Gastrocnemius medialis (tissue), 4 donors: ENCODE measurements around the gene MED25. TPM values are rescaled to one million over a fixed set of nuclear protein-coding genes. Genes with fewer than 3 reads are reported as not detected.

Source experiments
- ATAC-seq, 2 donors: fragments of 150-250 bp; one replicate each; pipeline ENCODE4 v1.9.1; 2016
- DNase-seq, 2 donors: peaks; one replicate each; pipeline ENCODE4 v3.0.0-alpha.2; 2019
- H3K27ac ChIP-seq, 4 donors: fragments of 200-600 bp; sonication (generic); 1 replicate in 1 of 4; 2 replicates in 3 of 4; pipeline ENCODE4 v1.5.1; 2016 to 2018; ENCODE audit warnings: mild to moderate bottlenecking in 2 of 4, moderate library complexity in 1 of 4
- H3K27me3 ChIP-seq, 3 donors: fragments of 200-600 bp; sonication (generic) in 2 of 3; 1 replicate in 1 of 3; 2 replicates in 2 of 3; pipeline versions ENCODE4 v1.5.1 to v1.6.0; 2016 to 2019; ENCODE audit warnings: mild to moderate bottlenecking in 1 of 3, moderate library complexity in 1 of 3
- H3K36me3 ChIP-seq, 2 donors: fragments of 200-600 bp; sonication (generic) in 1 of 2; one replicate each; pipeline ENCODE4 v1.5.1; 2017 to 2018
- H3K4me1 ChIP-seq, 2 donors: fragments of 200-600 bp; sonication (generic) in 1 of 2; one replicate each; pipeline ENCODE4 v1.5.1; 2016 to 2017; ENCODE audit warnings: mild to moderate bottlenecking in 2 of 2
- H3K4me3 ChIP-seq, 4 donors: fragments of 200-600 bp; sonication (generic) in 3 of 4; 1 replicate in 1 of 4; 2 replicates in 3 of 4; pipeline ENCODE4 v1.5.1; 2016 to 2019; ENCODE audit warnings: mild to moderate bottlenecking in 2 of 4
- H3K9me3 ChIP-seq, 3 donors: fragments of 200-600 bp; sonication (generic) in 2 of 3; 1 replicate in 1 of 3; 2 replicates in 2 of 3; pipeline ENCODE4 v1.5.1; 2016 to 2019
- POLR2A ChIP-seq, 2 donors: fragments of 450-650 bp; IDR thresholded peaks; one replicate each; pipeline ENCODE4 v1.6.1; 2017; ENCODE audit warnings: antibody characterized with exemption in 2 of 2, mild to moderate bottlenecking in 2 of 2, moderate library complexity in 2 of 2
- in situ Hi-C, 4 donors: fragments of 200-750 bp; cut with MboI; loops; one replicate each; pipeline versions ENCODE4 v1.15.0 to v1.8.0; 2017; ENCODE audit warnings: low sequenced_read_pairs in 4 of 4
- intact Hi-C: fragments of 100-400 bp; cut with DNase I; formaldehyde crosslinking; loops from one replicate; pipeline ENCODE4 v1.15.1; 2023; ENCODE audit warnings: low total_unique reads
- total RNA-seq, 4 donors: library from RNA; depleted of rRNA; stranded (reverse); fragments of >200 nt; gene quantifications; one replicate each; pipeline versions ENCODE4 v1.1.0 to v1.2.3, GENCODE V29; 2016
- TF ChIP-seq, protein P1 (sequence below), 5 experiments: fragments of 450-650 bp in 3 of 5; fragments of 200-600 bp in 2 of 5; sonication (generic) in 2 of 5; IDR thresholded peaks in 4 of 5; conservative IDR thresholded peaks in 1 of 5; 1 replicate in 4 of 5; 2 replicates in 1 of 5; pipeline ENCODE4 v1.5.1; 2016 to 2019; ENCODE audit warnings: antibody characterized with exemption in 5 of 5, mild to moderate bottlenecking in 3 of 5, moderate library complexity in 3 of 5

MED25 gene
- total RNA-seq, 4 donors from 2014 or later: 46.6 to 105 (median 78.7) TPM

- ATAC-seq (no peak), DNase-seq (no peak)
- TF ChIP-seq, protein P1, sequence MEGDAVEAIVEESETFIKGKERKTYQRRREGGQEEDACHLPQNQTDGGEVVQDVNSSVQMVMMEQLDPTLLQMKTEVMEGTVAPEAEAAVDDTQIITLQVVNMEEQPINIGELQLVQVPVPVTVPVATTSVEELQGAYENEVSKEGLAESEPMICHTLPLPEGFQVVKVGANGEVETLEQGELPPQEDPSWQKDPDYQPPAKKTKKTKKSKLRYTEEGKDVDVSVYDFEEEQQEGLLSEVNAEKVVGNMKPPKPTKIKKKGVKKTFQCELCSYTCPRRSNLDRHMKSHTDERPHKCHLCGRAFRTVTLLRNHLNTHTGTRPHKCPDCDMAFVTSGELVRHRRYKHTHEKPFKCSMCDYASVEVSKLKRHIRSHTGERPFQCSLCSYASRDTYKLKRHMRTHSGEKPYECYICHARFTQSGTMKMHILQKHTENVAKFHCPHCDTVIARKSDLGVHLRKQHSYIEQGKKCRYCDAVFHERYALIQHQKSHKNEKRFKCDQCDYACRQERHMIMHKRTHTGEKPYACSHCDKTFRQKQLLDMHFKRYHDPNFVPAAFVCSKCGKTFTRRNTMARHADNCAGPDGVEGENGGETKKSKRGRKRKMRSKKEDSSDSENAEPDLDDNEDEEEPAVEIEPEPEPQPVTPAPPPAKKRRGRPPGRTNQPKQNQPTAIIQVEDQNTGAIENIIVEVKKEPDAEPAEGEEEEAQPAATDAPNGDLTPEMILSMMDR (IDR thresholded peaks at IDR 0.05 in 4 of 5, conservative IDR thresholded peaks at IDR 0.05 in 1 of 5): no peak
- no peak for TF ChIP-seq POLR2A (IDR thresholded peaks at IDR 0.05)
- peaks cover 0 to 28% of the 10 kb centered on the region in 2 donors for H3K36me3 ChIP-seq
- H3K9me3 ChIP-seq: no peaks in the 10 kb centered on the region
- peaks cover 36 to 37% of the 10 kb centered on the region in 2 donors for H3K4me1 ChIP-seq
- no peak overlapping the region for H3K4me3 ChIP-seq
- H3K27ac ChIP-seq: peak overlapping the region in 3 of 4 donors; percentile 56 to 99 (median 98)
- H3K27me3 ChIP-seq: no peaks in the 10 kb centered on the region
- intact Hi-C loops: no loop called here
- in situ Hi-C loops: no loop called here
Observed at GRCh38 chr19:49864890-49865289, 46.8 kb downstream of the MED25 start.

DNA sequence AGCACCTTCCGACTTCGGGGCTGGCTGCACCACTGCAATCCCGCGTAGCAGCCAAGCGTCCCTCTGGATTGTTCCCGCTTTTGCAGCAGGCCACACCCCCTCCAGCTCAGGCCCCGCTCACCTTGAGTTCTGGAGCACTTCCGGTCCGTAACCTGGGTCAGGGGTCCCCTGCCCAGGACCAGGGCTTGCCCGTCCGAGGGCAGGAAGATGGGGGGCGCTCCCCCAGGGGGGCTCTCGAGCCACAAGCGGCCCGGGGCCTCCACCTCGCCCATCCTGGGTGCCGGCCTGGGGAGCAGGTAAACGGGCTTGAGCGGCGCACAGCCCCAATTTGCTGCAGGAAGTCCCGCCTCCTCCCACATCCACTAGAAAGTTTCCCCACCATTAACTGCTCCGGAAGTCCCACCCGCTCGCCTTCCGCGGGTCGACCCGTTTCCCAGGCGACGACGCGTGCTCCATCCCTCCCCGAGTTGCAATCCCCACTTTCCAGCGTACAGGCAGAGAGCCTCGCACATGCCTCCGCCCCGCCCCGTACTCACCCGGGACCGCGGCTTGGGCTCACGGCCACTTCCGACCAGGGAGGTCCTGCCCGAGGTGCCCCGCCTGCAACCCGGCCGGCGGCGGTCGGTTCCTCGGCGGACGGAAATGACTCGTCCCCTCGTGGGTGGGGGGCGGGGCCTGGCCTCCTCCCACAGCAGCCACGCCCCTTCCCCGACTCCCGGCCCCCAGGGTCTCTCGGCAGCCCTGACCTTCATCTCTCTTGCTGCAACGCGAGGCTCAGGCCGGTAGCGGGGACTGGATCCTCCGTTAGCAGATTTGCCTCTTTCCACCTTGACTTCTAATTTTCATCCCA lies 49.1 kb downstream of the MED25 start, which contains the start of gene PNKP:
TSS of gene PNKP (minus strand) at position 644 of the 850 bp plus-strand sequence. CDS start at position 272, 372 bp downstream.
- no peaks in the 10 kb centered on the region for H3K27me3 ChIP-seq
- H3K36me3 ChIP-seq: peaks cover 0 to 15% of the 10 kb centered on the region in 2 donors
- H3K4me1 ChIP-seq: peaks cover 45 to 47% of the 10 kb centered on the region in 2 donors
- H3K27ac ChIP-seq: peak within 1 kb of the TSS; percentile 96 to 99 (median 98)
- peak; percentile 83 to 84 for DNase-seq
- peak within 1 kb of the TSS; percentile 73 to 99 (median 88) for H3K4me3 ChIP-seq
- in situ Hi-C loops: no loop called here
- TF ChIP-seq, protein P1 (IDR thresholded peaks at IDR 0.05 in 4 of 5, conservative IDR thresholded peaks at IDR 0.05 in 1 of 5): no peak
- peak; percentile 69 to 72 for TF ChIP-seq POLR2A (IDR thresholded peaks at IDR 0.05)
- intact Hi-C loops: loop anchor here (1.0 to 2.0 kb wide), 3 partner anchors 9 to 191 kb away; partner anchors contain the start of gene PTOV1
- ATAC-seq: peak; percentile 66 to 69
- no peaks in the 10 kb centered on the region for H3K9me3 ChIP-seq

DNA sequence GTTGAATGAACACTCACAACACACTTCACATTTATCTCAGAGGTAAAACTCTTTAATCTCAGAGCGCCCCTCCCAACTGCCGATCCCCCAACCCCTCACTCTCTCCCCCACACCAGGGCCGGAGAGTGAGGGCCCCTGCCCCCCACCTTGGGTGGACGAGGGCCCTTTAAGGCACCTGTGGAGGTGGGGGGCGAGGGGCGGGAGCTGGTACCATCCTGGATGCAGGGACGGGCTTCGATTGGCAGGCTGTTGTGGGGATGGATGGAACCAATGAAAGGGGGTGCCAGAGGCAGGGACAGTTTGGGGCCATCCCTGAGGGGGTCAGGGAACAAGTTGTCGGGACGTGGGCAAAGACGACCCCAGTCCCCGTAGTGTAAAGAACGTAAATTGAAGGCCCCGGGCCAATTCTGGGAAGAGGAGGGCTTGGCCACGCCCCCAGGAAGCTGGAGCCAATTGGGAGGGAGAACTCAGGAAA lies 51.0 kb downstream of the MED25 start:
- in situ Hi-C loops (no loop called here), intact Hi-C loops (no loop called here)
- Histone ChIP-seq H3K9me3 (no peaks in the 10 kb centered on the region), H3K27me3 (no peaks in the 10 kb centered on the region), H3K36me3 (peaks cover 0 to 11% of the 10 kb centered on the region in 2 donors), H3K27ac (peak overlapping the region; percentile 96 to 99 (median 98)), H3K4me1 (peaks cover 48 to 50% of the 10 kb centered on the region in 2 donors), H3K4me3 (peak overlapping the region; percentile 40 to 58 (median 55))
- no peak for TF ChIP-seq POLR2A (IDR thresholded peaks at IDR 0.05)
- TF ChIP-seq, protein P1 (IDR thresholded peaks at IDR 0.05 in 4 of 5, conservative IDR thresholded peaks at IDR 0.05 in 1 of 5): no peak
- DNase-seq (no peak), ATAC-seq (peak in 1 of 2 donors; percentile 5)

GRCh38 chr19:49869484-49870308 lies 51.6 kb downstream of the MED25 start:
- TF ChIP-seq, protein P1 (IDR thresholded peaks at IDR 0.05 in 4 of 5, conservative IDR thresholded peaks at IDR 0.05 in 1 of 5): peak in 2 of 5 experiments; percentile 22 to 28
- peak; percentile 70 to 79 for TF ChIP-seq POLR2A (IDR thresholded peaks at IDR 0.05)
- Histone ChIP-seq H3K9me3 (no peaks in the 10 kb centered on the region), H3K4me1 (peaks cover 55 to 56% of the 10 kb centered on the region in 2 donors), H3K27ac (peak overlapping the region; percentile 96 to 99 (median 98)), H3K4me3 (peak overlapping the region; percentile 56 to 66 (median 61)), H3K36me3 (peaks cover 0 to 14% of the 10 kb centered on the region in 2 donors), H3K27me3 (no peaks in the 10 kb centered on the region)
- DNase-seq (peak; percentile 96 to 98), ATAC-seq (peak; percentile 90 to 91)
- in situ Hi-C loops (loop anchor here in 2 of 4 donors (10.0 kb wide), 1 partner anchor 55 kb away; the partner anchor contains the start of genes FUZ (in 2 of the 2) and MED25 (in 2 of the 2)), intact Hi-C loops (loop anchor here (10.0 kb wide), 1 partner anchor 1235 kb away; the partner anchor contains the start of gene DBP)
